ENCODE results near the gene CDC42EP1.

Gene CDC42EP1

DNA sequence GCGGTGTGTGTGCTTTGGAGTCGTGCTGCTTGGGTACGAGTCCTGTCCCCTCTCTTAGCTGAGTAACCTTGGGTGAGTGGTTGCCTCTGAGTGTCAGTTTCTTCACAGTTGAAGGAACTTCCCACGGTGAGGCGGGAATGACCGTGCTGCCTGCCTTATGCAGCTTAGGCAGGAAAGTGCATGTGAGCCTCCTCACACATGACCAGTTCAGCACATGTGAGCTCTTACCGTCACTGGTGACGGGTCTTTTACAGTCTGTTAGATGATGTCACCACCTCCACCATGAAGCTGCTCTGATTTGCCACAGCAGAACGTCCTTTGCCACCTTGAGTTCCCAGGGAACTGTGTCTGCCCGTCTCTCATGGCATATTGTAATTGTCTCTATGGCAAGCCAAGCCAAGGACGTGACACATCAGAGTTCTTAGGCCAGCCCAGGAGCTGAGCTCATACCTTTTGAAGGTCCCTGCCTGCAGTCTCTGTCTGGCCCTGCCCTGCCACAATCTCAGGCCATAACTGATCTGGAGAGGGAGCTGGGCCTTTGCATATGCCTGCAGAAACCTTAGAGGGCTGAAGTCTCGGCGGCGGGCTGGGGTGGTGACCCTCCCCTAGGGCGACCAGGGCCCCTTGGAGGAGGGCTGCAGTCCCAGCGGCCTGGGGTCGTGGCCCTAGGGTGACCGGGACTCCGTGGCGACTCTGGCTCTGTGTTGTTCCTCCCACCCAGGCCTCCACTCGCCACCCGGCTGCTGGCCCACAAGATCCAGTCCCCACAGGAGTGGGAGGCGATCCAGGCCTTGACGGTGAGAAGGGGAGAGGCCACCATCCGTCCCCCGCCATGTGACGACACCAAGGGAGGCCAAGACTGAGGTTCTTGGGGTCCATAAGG is 56.2 kb downstream of the CDC42EP1 start:
- no peak for DNase-seq

DNA sequence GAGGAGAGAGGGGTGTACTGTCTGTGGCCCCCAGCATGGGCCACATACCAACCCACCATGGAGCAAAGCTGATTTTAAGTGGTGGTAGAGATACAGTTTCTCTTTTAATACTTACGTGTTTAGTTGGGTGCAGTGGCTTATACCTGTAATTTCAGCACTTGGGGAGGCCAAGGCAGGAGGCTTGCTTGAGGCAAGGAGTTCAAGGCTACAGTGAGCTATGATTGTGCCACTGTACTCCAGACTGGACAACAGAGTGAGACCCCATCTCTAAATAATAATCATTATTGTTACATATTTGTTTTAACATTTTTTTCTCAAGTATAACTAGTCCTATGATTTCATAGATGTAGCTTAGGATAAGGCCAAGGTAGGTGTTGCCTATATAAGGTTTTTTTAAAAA is 57.2 kb downstream of the CDC42EP1 start:
- no peak for DNase-seq

DNA sequence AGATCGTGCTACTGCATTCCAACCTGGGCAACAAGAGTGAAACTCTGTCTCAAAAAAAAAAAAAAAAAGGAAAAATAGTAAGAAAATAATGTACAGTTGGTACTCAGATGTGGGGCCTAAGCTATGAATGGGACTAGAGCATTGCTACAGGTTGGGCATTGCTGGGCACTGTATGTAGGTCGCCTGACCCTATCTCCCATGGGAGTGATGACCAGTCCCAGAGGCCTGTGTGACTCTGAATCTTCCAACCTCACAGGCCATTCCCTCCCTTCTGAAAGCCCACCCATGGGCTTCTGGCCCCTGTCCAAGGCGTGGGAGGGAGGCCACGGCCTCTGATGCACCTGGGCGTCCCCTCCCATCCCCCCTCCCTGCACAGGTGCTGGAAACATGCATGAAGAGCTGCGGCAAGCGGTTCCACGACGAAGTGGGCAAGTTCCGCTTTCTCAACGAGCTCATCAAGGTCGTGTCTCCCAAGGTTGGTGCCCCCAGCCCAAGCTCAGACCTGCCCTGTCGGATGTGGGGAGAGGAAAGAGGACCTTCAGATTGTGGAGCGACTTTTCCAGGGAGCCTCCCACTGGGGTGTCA is 57.9 kb downstream of the CDC42EP1 start:
- DNase-seq = no peak

DNA sequence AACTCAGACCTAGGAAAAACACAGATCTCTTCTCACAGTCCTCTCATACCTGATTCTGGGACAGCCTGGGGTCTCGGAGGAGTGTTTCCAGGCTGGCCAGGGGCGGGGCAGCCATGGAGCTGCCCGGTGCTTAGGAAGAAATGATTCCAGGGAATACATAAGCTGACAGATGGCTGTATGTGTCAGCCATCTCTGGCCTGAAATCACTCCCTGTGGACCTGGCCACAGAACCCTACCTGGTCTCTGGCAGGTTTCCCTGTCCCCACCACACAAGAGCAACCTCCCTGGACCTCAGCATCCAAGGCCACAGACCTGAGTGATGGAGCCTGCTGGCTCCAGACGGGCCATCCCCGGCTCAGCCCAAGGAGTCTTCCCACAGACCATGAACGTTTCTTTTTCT is 58.4 kb downstream of the CDC42EP1 start:
- DNase-seq = no peak

All from NCI-H510A treated with DMSO at 0.1 percent for 48 hours (cell line).